Measurements from ENCODE around the gene AGMO. TPM values are rescaled to one million over a fixed set of nuclear protein-coding genes. Genes with fewer than 3 reads are reported as not detected.

AGMO gene
- total RNA-seq, 2 donors from 2014 or later: 0.48 TPM; not detected in 1

GRCh38 chr7:15419596-15419995 lies 142.2 kb downstream of the AGMO start:
- Histone ChIP-seq H3K4me1 (no peaks in the 10 kb centered on the region), H3K4me3 (no peak overlapping the region), H3K27me3 (no peaks in the 10 kb centered on the region), H3K27ac (no peak overlapping the region), H3K9me3 (peaks cover 0 to 6% of the 10 kb centered on the region in 2 donors), H3K36me3 (no peaks in the 10 kb centered on the region)
- no peak for DNase-seq (ENCODE audit: low spot score)
- TF ChIP-seq CTCF (IDR thresholded peaks at IDR 0.05): no peak

GRCh38 chr7:15418264-15418663 lies 143.6 kb downstream of the AGMO start:
- Histone ChIP-seq H3K27me3 (no peaks in the 10 kb centered on the region), H3K36me3 (no peaks in the 10 kb centered on the region), H3K27ac (no peak overlapping the region), H3K9me3 (peaks cover 0 to 13% of the 10 kb centered on the region in 2 donors), H3K4me1 (no peaks in the 10 kb centered on the region), H3K4me3 (no peak overlapping the region)
- no peak for DNase-seq (ENCODE audit: low spot score)
- TF ChIP-seq CTCF (IDR thresholded peaks at IDR 0.05): no peak

- Histone ChIP-seq H3K9me3 (peaks cover 0 to 13% of the 10 kb centered on the region in 2 donors), H3K4me3 (no peak overlapping the region), H3K36me3 (no peaks in the 10 kb centered on the region), H3K27me3 (no peaks in the 10 kb centered on the region), H3K4me1 (no peaks in the 10 kb centered on the region), H3K27ac (no peak overlapping the region)
- no peak for DNase-seq (ENCODE audit: low spot score)
- TF ChIP-seq CTCF (IDR thresholded peaks at IDR 0.05): no peak
These were observed 144.3 kb downstream of the AGMO start for GRCh38 chr7:15417341-15417988.

GRCh38 chr7:15411019-15411418 lies 150.8 kb downstream of the AGMO start:
- DNase-seq (ENCODE audit: low spot score): no peak
- Histone ChIP-seq H3K4me3 (no peak overlapping the region), H3K4me1 (no peaks in the 10 kb centered on the region), H3K36me3 (no peaks in the 10 kb centered on the region), H3K27me3 (no peaks in the 10 kb centered on the region), H3K9me3 (peaks cover 0 to 13% of the 10 kb centered on the region in 2 donors), H3K27ac (no peak overlapping the region)
- TF ChIP-seq CTCF (IDR thresholded peaks at IDR 0.05): no peak

- no peak for TF ChIP-seq CTCF (IDR thresholded peaks at IDR 0.05)
- Histone ChIP-seq H3K27me3 (no peaks in the 10 kb centered on the region), H3K27ac (no peak overlapping the region)
These were observed 153.9 kb downstream of the AGMO start for GRCh38 chr7:15407910-15408309.

GRCh38 chr7:15403751-15404150 lies 158.1 kb downstream of the AGMO start:
- Histone ChIP-seq H3K4me3 (no peak overlapping the region), H3K27ac (no peak overlapping the region), H3K27me3 (no peaks in the 10 kb centered on the region), H3K36me3 (no peaks in the 10 kb centered on the region), H3K4me1 (no peaks in the 10 kb centered on the region), H3K9me3 (no peaks in the 10 kb centered on the region)
- DNase-seq (ENCODE audit: low spot score): no peak
- no peak for TF ChIP-seq CTCF (IDR thresholded peaks at IDR 0.05)

More at GRCh38 chr7:15407910-15408309, 153.9 kb downstream of the AGMO start:
- Histone ChIP-seq H3K36me3 (no peaks in the 10 kb centered on the region), H3K4me1 (no peaks in the 10 kb centered on the region), H3K9me3 (no peaks in the 10 kb centered on the region), H3K4me3 (no peak overlapping the region)
- DNase-seq (ENCODE audit: low spot score): no peak

All from right atrium auricular region (tissue), 2 donors.